DOHH2 (cell line): Measurements from ENCODE around the gene C1orf94.

Experiments used
- H3F3A ChIP-seq: fragments of 200-600 bp; sonication (generic), shearing (Covaris generic); 2 replicates; pipeline ENCODE4 v1.6.0; 2016; ENCODE audit warnings: antibody characterized with exemption, mild to moderate bottlenecking; ENCODE audit not compliant: control insufficient read depth, insufficient read depth
- H3K27ac ChIP-seq: fragments of 200-600 bp; sonication (generic); 2 replicates; pipeline ENCODE4 v1.5.1; 2014; ENCODE audit warnings: low read depth, mild to moderate bottlenecking, low read length, moderate library complexity
- H3K27me3 ChIP-seq: fragments of 200-600 bp; sonication (generic); 2 replicates; pipeline ENCODE4 v1.6.1; 2014; ENCODE audit warnings: mild to moderate bottlenecking, low read length, mixed read lengths; ENCODE audit not compliant: control insufficient read depth
- H3K36me3 ChIP-seq: fragments of 200-600 bp; sonication (generic); 2 replicates; pipeline ENCODE4 v1.6.1; 2014; ENCODE audit warnings: mild to moderate bottlenecking, low read length, moderate library complexity, mixed read lengths; ENCODE audit not compliant: control insufficient read depth
- H3K4me1 ChIP-seq: fragments of 200-600 bp; sonication (generic); 2 replicates; pipeline ENCODE4 v1.6.1; 2014; ENCODE audit warnings: mild to moderate bottlenecking, low read length, mixed read lengths; ENCODE audit not compliant: control insufficient read depth
- H3K4me2 ChIP-seq: fragments of 200-600 bp; sonication (generic); 2 replicates; pipeline ENCODE4 v1.6.0; 2014; ENCODE audit warnings: mild to moderate bottlenecking, low read length, moderate library complexity
- H3K4me3 ChIP-seq: fragments of 200-600 bp; sonication (generic); 2 replicates; pipeline ENCODE4 v1.5.1; 2014; ENCODE audit warnings: mild to moderate bottlenecking, low read length, mixed read lengths
- H3K79me2 ChIP-seq: fragments of 200-600 bp; sonication (generic); 2 replicates; pipeline ENCODE4 v1.6.1; 2014; ENCODE audit warnings: mild to moderate bottlenecking, low read length, mixed read lengths; ENCODE audit not compliant: control insufficient read depth
- H3K9me2 ChIP-seq: fragments of 200-600 bp; sonication (generic); replicated peaks from 2 replicates; pipeline ENCODE4 v1.6.1; 2014; ENCODE audit warnings: mild to moderate bottlenecking, low read length, mixed read lengths; ENCODE audit not compliant: control insufficient read depth
- H3K9me3 ChIP-seq: fragments of 200-600 bp; sonication (generic); 2 replicates; pipeline ENCODE4 v1.6.1; 2014; ENCODE audit warnings: antibody characterized with exemption, low read length, mixed read lengths; ENCODE audit not compliant: control insufficient read depth, insufficient read depth
- H4K20me1 ChIP-seq: fragments of 200-600 bp; sonication (generic); 2 replicates; pipeline ENCODE4 v1.6.0; 2014; ENCODE audit warnings: low read depth, mild to moderate bottlenecking, antibody characterized with exemption, low read length, moderate library complexity; ENCODE audit not compliant: control insufficient read depth, insufficient read depth
- EZH2phosphoT487 ChIP-seq: fragments of 200-600 bp; sonication (generic); IDR thresholded peaks from 2 replicates; pipeline ENCODE4 v1.6.1; 2017; ENCODE audit warnings: borderline replicate concordance, mild to moderate bottlenecking, antibody characterized with exemption, low read length, moderate library complexity, mixed read lengths
- TF ChIP-seq, protein P1 (sequence below): fragments of 200-600 bp; sonication (generic); IDR thresholded peaks from one replicate; pipeline ENCODE4 v1.5.1; 2014; ENCODE audit warnings: antibody characterized with exemption, mild to moderate bottlenecking, low read depth, low read length; ENCODE audit not compliant: poor library complexity, severe bottlenecking

C1orf94 gene

GRCh38 chr1:34268311-34268954 is 91.7 kb downstream of the C1orf94 start:
- Histone ChIP-seq H3K27ac (no peak overlapping the region), H3K4me1 (peaks cover 6% of the 10 kb centered on the region; the same call in 1 of the 2 replicates), H3K79me2 (no peaks in the 10 kb centered on the region), H3K9me3 (no peaks in the 10 kb centered on the region), H4K20me1 (no peaks in the 10 kb centered on the region), H3K9me2 (no peaks in the 10 kb centered on the region), H3K4me2 (no peak overlapping the region), H3F3A (no peaks in the 10 kb centered on the region), H3K4me3 (no peak overlapping the region), H3K36me3 (no peaks in the 10 kb centered on the region), H3K27me3 (peaks cover 6% of the 10 kb centered on the region; the same call in 1 of the 2 replicates)
- TF ChIP-seq EZH2phosphoT487, result no peak
- TF ChIP-seq, protein P1, sequence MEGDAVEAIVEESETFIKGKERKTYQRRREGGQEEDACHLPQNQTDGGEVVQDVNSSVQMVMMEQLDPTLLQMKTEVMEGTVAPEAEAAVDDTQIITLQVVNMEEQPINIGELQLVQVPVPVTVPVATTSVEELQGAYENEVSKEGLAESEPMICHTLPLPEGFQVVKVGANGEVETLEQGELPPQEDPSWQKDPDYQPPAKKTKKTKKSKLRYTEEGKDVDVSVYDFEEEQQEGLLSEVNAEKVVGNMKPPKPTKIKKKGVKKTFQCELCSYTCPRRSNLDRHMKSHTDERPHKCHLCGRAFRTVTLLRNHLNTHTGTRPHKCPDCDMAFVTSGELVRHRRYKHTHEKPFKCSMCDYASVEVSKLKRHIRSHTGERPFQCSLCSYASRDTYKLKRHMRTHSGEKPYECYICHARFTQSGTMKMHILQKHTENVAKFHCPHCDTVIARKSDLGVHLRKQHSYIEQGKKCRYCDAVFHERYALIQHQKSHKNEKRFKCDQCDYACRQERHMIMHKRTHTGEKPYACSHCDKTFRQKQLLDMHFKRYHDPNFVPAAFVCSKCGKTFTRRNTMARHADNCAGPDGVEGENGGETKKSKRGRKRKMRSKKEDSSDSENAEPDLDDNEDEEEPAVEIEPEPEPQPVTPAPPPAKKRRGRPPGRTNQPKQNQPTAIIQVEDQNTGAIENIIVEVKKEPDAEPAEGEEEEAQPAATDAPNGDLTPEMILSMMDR, result no peak
